HepG2 (cell line): ENCODE measurements around the gene WDR73. TPM values are rescaled to one million over a fixed set of nuclear protein-coding genes. Genes with fewer than 3 reads are reported as not detected.

Experiments used
- CREBL2 ChIP-seq: sonication (generic); formaldehyde crosslinking; IDR thresholded peaks from 2 replicates; pipeline ENCODE4 v1.8.1; 2023; ENCODE audit warnings: missing genetic modification reagents, mild to moderate bottlenecking, borderline replicate concordance
- DR1 ChIP-seq: sonication (generic); formaldehyde crosslinking; IDR thresholded peaks from 2 replicates; pipeline ENCODE4 v1.8.0; 2021; ENCODE audit warnings: mild to moderate bottlenecking, missing genetic modification reagents, inconsistent platforms
- FOXK1 ChIP-seq: sonication (generic); formaldehyde crosslinking; IDR thresholded peaks from 2 replicates; pipeline ENCODE4 v1.4.0; 2020; ENCODE audit warnings: low read depth, missing genetic modification reagents, borderline replicate concordance
- HES4 ChIP-seq: sonication (generic); formaldehyde crosslinking; IDR thresholded peaks from 2 replicates; pipeline ENCODE4 v1.9.0; 2021; ENCODE audit warnings: mild to moderate bottlenecking, missing genetic modification reagents, borderline replicate concordance
- HMGA1 ChIP-seq: sonication (generic); formaldehyde crosslinking; conservative IDR thresholded peaks from 2 replicates; pipeline ENCODE4 v1.4.0; 2020; ENCODE audit warnings: missing genetic modification reagents
- HNRNPL ChIP-seq: fragments of 200-400 bp; formaldehyde crosslinking; IDR thresholded peaks from 2 replicates; pipeline ENCODE4 v1.6.1; 2017; ENCODE audit warnings: mild to moderate bottlenecking, low read depth, low read length
- HOXA9 ChIP-seq: sonication (generic); formaldehyde crosslinking; IDR thresholded peaks from 2 replicates; pipeline ENCODE4 v1.8.1; 2022; ENCODE audit warnings: missing genetic modification reagents, mild to moderate bottlenecking, moderate library complexity, borderline replicate concordance
- MEIS2 ChIP-seq: sonication (generic); formaldehyde crosslinking; IDR thresholded peaks from 2 replicates; pipeline ENCODE4 v1.9.0; 2021; ENCODE audit warnings: mild to moderate bottlenecking, missing genetic modification reagents
- NCOA2 ChIP-seq: sonication (generic); formaldehyde crosslinking; IDR thresholded peaks from 2 replicates; pipeline ENCODE4 v1.8.0; 2022; ENCODE audit warnings: inconsistent platforms
- PHF20 ChIP-seq: sonication (generic); formaldehyde crosslinking; IDR thresholded peaks from 2 replicates; pipeline ENCODE4 v1.5.0; 2020; ENCODE audit warnings: mild to moderate bottlenecking, missing genetic modification reagents
- RFX5 ChIP-seq: IDR thresholded peaks from 2 replicates; pipeline ENCODE4 v1.6.1; 2011; ENCODE audit warnings: low read depth, low read length, improper control_type of control experiment
- SAP130 ChIP-seq: IDR thresholded peaks from 2 replicates; pipeline ENCODE4 v1.6.1; 2016; ENCODE audit warnings: low read depth
- TBX2 ChIP-seq: sonication (generic); formaldehyde crosslinking; IDR thresholded peaks from 2 replicates; pipeline ENCODE4 v1.5.0; 2020; ENCODE audit warnings: missing genetic modification reagents, mild to moderate bottlenecking, borderline replicate concordance
- THAP9 ChIP-seq: sonication (generic); formaldehyde crosslinking; IDR thresholded peaks from 2 replicates; pipeline ENCODE4; 2020; ENCODE audit warnings: missing genetic modification reagents, mild to moderate bottlenecking, borderline replicate concordance
- ZNF160 ChIP-seq: sonication (generic); formaldehyde crosslinking; IDR thresholded peaks from 2 replicates; pipeline ENCODE4 v1.8.0; 2022; ENCODE audit warnings: mild to moderate bottlenecking, inconsistent platforms, missing genetic modification reagents
- ZNF180 ChIP-seq: sonication (generic); formaldehyde crosslinking; IDR thresholded peaks from 2 replicates; pipeline ENCODE4 v1.4.0; 2020; ENCODE audit warnings: low read depth, missing genetic modification reagents, borderline replicate concordance
- ZNF296 ChIP-seq: sonication (generic); formaldehyde crosslinking; conservative IDR thresholded peaks from 2 replicates; pipeline ENCODE4 v1.5.0; 2020; ENCODE audit warnings: mild to moderate bottlenecking, missing genetic modification reagents
- ZNF451 ChIP-seq: sonication (generic); formaldehyde crosslinking; IDR thresholded peaks from 2 replicates; pipeline ENCODE4 v1.5.0; 2020; ENCODE audit warnings: mild to moderate bottlenecking, missing genetic modification reagents
- ZNF572 ChIP-seq: sonication (generic); formaldehyde crosslinking; IDR thresholded peaks from 2 replicates; pipeline ENCODE4 v1.5.1; 2020; ENCODE audit warnings: mild to moderate bottlenecking, missing genetic modification reagents
- polyA plus RNA-seq, 8 experiments: library from polyadenylated mRNA; depleted of rRNA in 3 of 8; stranded (reverse) in 7 of 8; unstranded in 1 of 8; fragments of >200 nt; fragmentation: Illumina TruSeq in 4 of 8; extraction: Trizol in 4 of 8; gene quantifications; 2 replicates each; pipeline versions ENCODE4 v1.2.1 to v1.2.3, GENCODE V29; 2011 to 2016; ENCODE audit warnings: low read depth in 4 of 8, missing spikeins in 1 of 8, mixed read lengths in 1 of 8; ENCODE audit not compliant: insufficient read depth in 1 of 8
- total RNA-seq, 5 experiments: library from RNA; depleted of rRNA; stranded (reverse); fragments of >200 nt; fragmentation: Illumina TruSeq; extraction: Trizol; gene quantifications; 2 replicates each; pipeline ENCODE4 v1.2.3, GENCODE V29; 2016; ENCODE audit warnings: low read depth in 1 of 5
- TF ChIP-seq, protein P1 (sequence below): sonication (generic); formaldehyde crosslinking; IDR thresholded peaks from 2 replicates; pipeline ENCODE4 v1.8.0; 2022; ENCODE audit warnings: mild to moderate bottlenecking, missing genetic modification reagents, moderate library complexity
- TF ChIP-seq, protein P2 (sequence below): sonication (generic); formaldehyde crosslinking; IDR thresholded peaks from 2 replicates; pipeline ENCODE4 v1.4.0; 2020; ENCODE audit warnings: missing genetic modification reagents
- TF ChIP-seq, protein P3 (sequence below): sonication (generic); formaldehyde crosslinking; IDR thresholded peaks from 2 replicates; pipeline ENCODE4 v1.8.0; 2022; ENCODE audit warnings: missing genetic modification reagents, mild to moderate bottlenecking, inconsistent platforms, borderline replicate concordance

The WDR73 gene
- total and polyA plus RNA-seq, 2 of the 13 experiments (the other 11 are each of a cell fraction or from before 2014, with no cell fraction given) = 20.0 to 35.5 TPM

DNA sequence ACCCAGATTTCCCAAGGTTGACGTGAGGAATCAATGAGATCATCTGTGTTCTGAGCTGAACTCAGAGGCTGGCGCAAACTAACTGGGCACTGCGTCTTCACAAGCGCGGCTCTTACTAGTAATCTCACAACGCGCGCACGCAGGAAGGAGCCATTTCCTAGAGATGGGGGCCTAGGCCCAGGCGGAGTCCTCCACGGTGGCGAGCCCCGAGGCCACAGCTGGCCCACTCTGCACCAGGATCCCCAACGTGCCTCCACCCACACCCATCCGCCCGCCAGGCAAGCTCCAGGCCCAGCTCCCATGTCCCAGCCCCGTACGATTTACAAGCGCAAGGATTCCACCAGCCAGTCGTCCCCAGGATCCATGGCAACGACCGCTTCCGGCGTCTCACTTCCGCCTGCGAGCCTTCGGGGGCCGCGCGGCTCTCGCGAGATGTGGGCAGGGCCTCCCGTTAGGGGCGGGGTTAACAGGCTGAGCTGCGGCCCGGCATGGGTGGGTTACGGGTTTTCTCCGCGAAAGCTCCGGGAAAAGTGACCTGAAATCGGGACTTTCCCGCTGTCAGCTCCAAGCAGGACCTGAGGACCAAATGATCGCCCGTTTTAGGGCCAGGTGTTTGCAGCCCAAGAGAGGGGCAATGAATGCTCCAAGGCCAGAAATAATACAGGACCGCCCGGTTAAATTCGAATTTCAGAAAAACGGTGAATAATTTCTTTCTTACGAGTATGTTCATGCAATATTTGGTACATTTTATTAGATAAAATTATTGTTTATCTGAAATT is at the start of gene WDR73 (continued):
- 0 out of 2 replicates have a peak, but pooled peaks have one; percentile 77 for TF ChIP-seq CREBL2 (CRISPR knock-in tag)
- 0 out of 2 replicates have a peak, but pooled peaks have one; percentile 22 for TF ChIP-seq MEIS2
- no peak for TF ChIP-seq HOXA9 (CRISPR knock-in tag)
- peak; percentile 70; the same call in 1 of the 2 replicates for TF ChIP-seq ZNF451 (CRISPR knock-in tag)
- no peak for TF ChIP-seq ZNF180 (CRISPR knock-in tag)
- peak; percentile 70; the same call in 1 of the 2 replicates for TF ChIP-seq DR1 (CRISPR knock-in tag)
- no peak for TF ChIP-seq TBX2 (CRISPR knock-in tag)
- TF ChIP-seq SAP130 (CRISPR knock-in tag) = peak; percentile 95
- TF ChIP-seq HES4 (CRISPR knock-in tag) = 0 out of 2 replicates have a peak, but pooled peaks have one; percentile 39
- TF ChIP-seq THAP9 (CRISPR knock-in tag) = peak; percentile 90
- TF ChIP-seq, protein P1, sequence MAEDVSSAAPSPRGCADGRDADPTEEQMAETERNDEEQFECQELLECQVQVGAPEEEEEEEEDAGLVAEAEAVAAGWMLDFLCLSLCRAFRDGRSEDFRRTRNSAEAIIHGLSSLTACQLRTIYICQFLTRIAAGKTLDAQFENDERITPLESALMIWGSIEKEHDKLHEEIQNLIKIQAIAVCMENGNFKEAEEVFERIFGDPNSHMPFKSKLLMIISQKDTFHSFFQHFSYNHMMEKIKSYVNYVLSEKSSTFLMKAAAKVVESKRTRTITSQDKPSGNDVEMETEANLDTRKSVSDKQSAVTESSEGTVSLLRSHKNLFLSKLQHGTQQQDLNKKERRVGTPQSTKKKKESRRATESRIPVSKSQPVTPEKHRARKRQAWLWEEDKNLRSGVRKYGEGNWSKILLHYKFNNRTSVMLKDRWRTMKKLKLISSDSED (CRISPR knock-in tag) = no peak
- TF ChIP-seq ZNF160 (CRISPR knock-in tag) = peak; percentile 77; the same call in 1 of the 2 replicates
- TF ChIP-seq HMGA1 (CRISPR knock-in tag) = no peak
- TF ChIP-seq HNRNPL = no peak
- TF ChIP-seq ZNF296 (CRISPR knock-in tag) = no peak
- no peak for TF ChIP-seq RFX5
- peak; percentile 52 for TF ChIP-seq NCOA2
- TF ChIP-seq, protein P2, sequence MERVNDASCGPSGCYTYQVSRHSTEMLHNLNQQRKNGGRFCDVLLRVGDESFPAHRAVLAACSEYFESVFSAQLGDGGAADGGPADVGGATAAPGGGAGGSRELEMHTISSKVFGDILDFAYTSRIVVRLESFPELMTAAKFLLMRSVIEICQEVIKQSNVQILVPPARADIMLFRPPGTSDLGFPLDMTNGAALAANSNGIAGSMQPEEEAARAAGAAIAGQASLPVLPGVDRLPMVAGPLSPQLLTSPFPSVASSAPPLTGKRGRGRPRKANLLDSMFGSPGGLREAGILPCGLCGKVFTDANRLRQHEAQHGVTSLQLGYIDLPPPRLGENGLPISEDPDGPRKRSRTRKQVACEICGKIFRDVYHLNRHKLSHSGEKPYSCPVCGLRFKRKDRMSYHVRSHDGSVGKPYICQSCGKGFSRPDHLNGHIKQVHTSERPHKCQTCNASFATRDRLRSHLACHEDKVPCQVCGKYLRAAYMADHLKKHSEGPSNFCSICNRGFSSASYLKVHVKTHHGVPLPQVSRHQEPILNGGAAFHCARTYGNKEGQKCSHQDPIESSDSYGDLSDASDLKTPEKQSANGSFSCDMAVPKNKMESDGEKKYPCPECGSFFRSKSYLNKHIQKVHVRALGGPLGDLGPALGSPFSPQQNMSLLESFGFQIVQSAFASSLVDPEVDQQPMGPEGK (CRISPR knock-in tag) = peak; percentile 62; the same call in 1 of the 2 replicates
- TF ChIP-seq ZNF572 (CRISPR knock-in tag) = no peak
- TF ChIP-seq FOXK1 (CRISPR knock-in tag) = peak; percentile 51; the same call in 1 of the 2 replicates
- TF ChIP-seq, protein P3, sequence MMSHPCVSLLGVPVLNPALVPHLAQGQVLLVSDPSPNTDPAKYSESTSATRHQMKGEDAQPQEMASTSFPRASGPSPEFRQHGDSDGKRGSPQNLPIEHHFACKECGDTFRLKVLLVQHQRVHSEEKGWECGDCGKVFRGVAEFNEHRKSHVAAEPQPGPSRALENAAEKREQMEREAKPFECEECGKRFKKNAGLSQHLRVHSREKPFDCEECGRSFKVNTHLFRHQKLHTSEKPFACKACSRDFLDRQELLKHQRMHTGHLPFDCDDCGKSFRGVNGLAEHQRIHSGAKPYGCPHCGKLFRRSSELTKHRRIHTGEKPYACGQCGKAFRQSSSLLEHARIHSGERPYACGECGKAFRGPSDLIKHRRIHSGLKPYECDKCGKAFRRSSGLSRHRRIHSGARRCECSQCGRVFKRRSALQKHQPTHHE (CRISPR knock-in tag) = peak; percentile 65; the same call in 1 of the 2 replicates
- peak; percentile 74 for TF ChIP-seq PHF20 (CRISPR knock-in tag)
